Measurements from ENCODE around the gene GSTT4.

GSTT4 gene

GRCh38 chr22:24051028-24051427 is 45.8 kb upstream of the GSTT4 start:
- Histone ChIP-seq H3K4me2 (ENCODE audit: low read length) (no peak overlapping the region), H3K27me3 (ENCODE audit: low read depth, low read length) (no peaks in the 10 kb centered on the region), H3K36me3 (replicated peaks; ENCODE audit: low read depth, low read length) (peaks cover 56% of the 10 kb centered on the region), H3K79me2 (ENCODE audit: low read length) (no peaks in the 10 kb centered on the region), H3K27ac (ENCODE audit: low read length) (no peak overlapping the region), H3K4me3 (ENCODE audit: low read length) (no peak overlapping the region), H2AFZ (ENCODE audit: low read depth, low read length) (no peak overlapping the region), H3K9me3 (ENCODE audit: insufficient read depth, low read length) (no peaks in the 10 kb centered on the region), H3K4me1 (ENCODE audit: low read length) (peaks cover 16% of the 10 kb centered on the region), H4K20me1 (ENCODE audit: insufficient read depth, low read length) (no peaks in the 10 kb centered on the region), H3K9ac (ENCODE audit: low read length) (no peak overlapping the region)
- TF ChIP-seq CTCF (IDR thresholded peaks at IDR 0.05; ENCODE audit: low read depth, low read length) (no peak), EZH2phosphoT487 (IDR thresholded peaks at IDR 0.05; ENCODE audit: low read depth) (no peak)

GRCh38 chr22:24049978-24050377 is 44.7 kb upstream of the GSTT4 start:
- TF ChIP-seq CTCF (IDR thresholded peaks at IDR 0.05; ENCODE audit: low read depth, low read length) = no peak
- TF ChIP-seq EZH2phosphoT487 (IDR thresholded peaks at IDR 0.05; ENCODE audit: low read depth) = no peak
- H3K9ac ChIP-seq (ENCODE audit: low read length) = no peak overlapping the region
- no peak overlapping the region for H3K4me2 ChIP-seq (ENCODE audit: low read length)
- H3K4me1 ChIP-seq (ENCODE audit: low read length) = peaks cover 16% of the 10 kb centered on the region
- no peaks in the 10 kb centered on the region for H4K20me1 ChIP-seq (ENCODE audit: insufficient read depth, low read length)
- no peaks in the 10 kb centered on the region for H3K79me2 ChIP-seq (ENCODE audit: low read length)
- no peak overlapping the region for H3K27ac ChIP-seq (ENCODE audit: low read length)
- peaks cover 55% of the 10 kb centered on the region for H3K36me3 ChIP-seq (replicated peaks; ENCODE audit: low read depth, low read length)
- no peaks in the 10 kb centered on the region for H3K9me3 ChIP-seq (ENCODE audit: insufficient read depth, low read length)
- no peak overlapping the region for H3K4me3 ChIP-seq (ENCODE audit: low read length)
- no peak overlapping the region for H2AFZ ChIP-seq (ENCODE audit: low read depth, low read length)
- no peaks in the 10 kb centered on the region for H3K27me3 ChIP-seq (ENCODE audit: low read depth, low read length)

GRCh38 chr22:24049211-24049610 is 44.0 kb upstream of the GSTT4 start:
- Histone ChIP-seq H3K27me3 (ENCODE audit: low read depth, low read length) (no peaks in the 10 kb centered on the region), H3K79me2 (ENCODE audit: low read length) (no peaks in the 10 kb centered on the region), H3K27ac (ENCODE audit: low read length) (no peak overlapping the region), H3K4me2 (ENCODE audit: low read length) (no peak overlapping the region), H3K9me3 (ENCODE audit: insufficient read depth, low read length) (no peaks in the 10 kb centered on the region), H2AFZ (ENCODE audit: low read depth, low read length) (no peak overlapping the region), H3K36me3 (replicated peaks; ENCODE audit: low read depth, low read length) (peaks cover 51% of the 10 kb centered on the region), H3K4me3 (ENCODE audit: low read length) (no peak overlapping the region), H3K4me1 (ENCODE audit: low read length) (peaks cover 18% of the 10 kb centered on the region), H4K20me1 (ENCODE audit: insufficient read depth, low read length) (no peaks in the 10 kb centered on the region; the same call in 1 of the 2 replicates), H3K9ac (ENCODE audit: low read length) (no peak overlapping the region)
- TF ChIP-seq EZH2phosphoT487 (IDR thresholded peaks at IDR 0.05; ENCODE audit: low read depth) (no peak), CTCF (IDR thresholded peaks at IDR 0.05; ENCODE audit: low read depth, low read length) (no peak)

GRCh38 chr22:24046024-24046423 is 40.8 kb upstream of the GSTT4 start:
- Histone ChIP-seq H3K27me3 (ENCODE audit: low read depth, low read length) (no peaks in the 10 kb centered on the region), H3K4me2 (ENCODE audit: low read length) (no peak overlapping the region), H3K9ac (ENCODE audit: low read length) (no peak overlapping the region), H3K36me3 (replicated peaks; ENCODE audit: low read depth, low read length) (peaks cover 42% of the 10 kb centered on the region), H3K4me1 (ENCODE audit: low read length) (peaks cover 12% of the 10 kb centered on the region), H3K4me3 (ENCODE audit: low read length) (no peak overlapping the region), H3K79me2 (ENCODE audit: low read length) (no peaks in the 10 kb centered on the region), H4K20me1 (ENCODE audit: insufficient read depth, low read length) (peaks cover 3% of the 10 kb centered on the region; the same call in 1 of the 2 replicates), H3K27ac (ENCODE audit: low read length) (no peak overlapping the region), H3K9me3 (ENCODE audit: insufficient read depth, low read length) (no peaks in the 10 kb centered on the region), H2AFZ (ENCODE audit: low read depth, low read length) (no peak overlapping the region)
- TF ChIP-seq EZH2phosphoT487 (IDR thresholded peaks at IDR 0.05; ENCODE audit: low read depth) (no peak), CTCF (IDR thresholded peaks at IDR 0.05; ENCODE audit: low read depth, low read length) (no peak)

Data from OCI-LY3 (cell line).